ENCODE data around the gene IPO11. TPM values are rescaled to one million over a fixed set of nuclear protein-coding genes. Genes with fewer than 3 reads are reported as not detected.

IPO11 gene
- total and polyA plus RNA-seq, 2 of the 13 experiments (the other 11 are each of a cell fraction or from before 2014, with no cell fraction given): 13.9 to 24.4 TPM

DNA sequence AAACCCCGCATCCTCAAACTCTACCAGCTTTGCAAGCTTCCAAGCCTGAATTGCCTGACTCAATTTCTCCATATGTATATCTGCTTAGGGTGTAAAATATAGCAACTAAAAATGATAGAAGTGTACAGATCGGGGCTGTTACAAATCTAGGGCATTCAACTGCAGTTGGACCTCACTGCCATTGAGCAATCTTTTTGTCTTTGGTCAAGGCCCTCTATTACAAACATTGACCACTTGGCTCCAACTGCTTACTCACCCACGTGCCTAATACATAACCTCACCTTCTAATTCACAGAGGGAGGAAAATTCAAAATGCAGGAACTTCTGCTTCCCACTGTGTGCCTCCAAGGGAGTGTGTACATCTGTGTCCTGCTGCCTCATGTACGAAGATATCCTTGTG lies 176.1 kb downstream of the IPO11 start:
- no peaks in the 10 kb centered on the region for H3K27me3 ChIP-seq (ENCODE audit: control insufficient read depth in 1 of 2, insufficient read depth in 2 of 2, low read length in 2 of 2)
- no peaks in the 10 kb centered on the region for H3K79me2 ChIP-seq (ENCODE audit: insufficient read depth, low read length)
- FAIRE-seq (peak; percentile 76), ATAC-seq (peak; percentile 92), DNase-seq (ENCODE audit: low spot score) (peak; percentile 58)
- H3K4me3 ChIP-seq (replicated peaks in 1 of 3; ENCODE audit: insufficient read depth in 1 of 3, low read depth in 2 of 3, low read length in 3 of 3): no peak overlapping the region
- no peak overlapping the region for H3K4me2 ChIP-seq (ENCODE audit: low read depth, low read length)
- no TSS peak for BruUV-seq (replicated peaks)
- H2AFZ ChIP-seq (ENCODE audit: low read length): no peak overlapping the region
- no peaks in the 10 kb centered on the region for H4K20me1 ChIP-seq (ENCODE audit: insufficient read depth, low read length)
- in situ Hi-C loops (cut with HindIII; ENCODE audit: extremely low pct_ligation_motif_present, low pct_unique_long_range_greater_than_20kb): no loop called here
- H3K9me3 ChIP-seq (ENCODE audit: low read length): no peaks in the 10 kb centered on the region
- H3K4me1 ChIP-seq (ENCODE audit: insufficient read depth, low read length): peaks cover 19% of the 10 kb centered on the region
- 55% methylated on average over 4 of the region's 4 CpGs for WGBS (ENCODE audit: low lambda C conversion rate)
- CTCF ChIA-PET (ENCODE audit: low intra/inter-chr PET ratio, low total read pairs): no interaction called here
- H3K27ac ChIP-seq (ENCODE audit: extremely low read length, insufficient read depth, low read length): peak overlapping the region; percentile 30
- H3K9ac ChIP-seq (ENCODE audit: insufficient read depth, low read depth, low read length): no peak overlapping the region
- H3K36me3 ChIP-seq (replicated peaks in 1 of 2; ENCODE audit: control insufficient read depth in 1 of 2, insufficient read depth in 2 of 2, low read length in 2 of 2): peaks cover 0 to 9% of the 10 kb centered on the region in 2 experiments; a peak in 3 of 5 replicates
- POLR2A ChIA-PET: no interaction called here
- intact Hi-C loops (cut with micrococcal nuclease; ENCODE audit: unreplicated experiment): no loop called here
- TF ChIP-seq, protein P1, sequence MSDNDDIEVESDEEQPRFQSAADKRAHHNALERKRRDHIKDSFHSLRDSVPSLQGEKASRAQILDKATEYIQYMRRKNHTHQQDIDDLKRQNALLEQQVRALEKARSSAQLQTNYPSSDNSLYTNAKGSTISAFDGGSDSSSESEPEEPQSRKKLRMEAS (IDR thresholded peaks at IDR 0.05): peak; percentile 49; the same call in 1 of the 2 replicates
- no peak for TF ChIP-seq MZF1 (CRISPR knock-in tag; IDR thresholded peaks at IDR 0.05; ENCODE audit: borderline replicate concordance)
- no peak for TF ChIP-seq FOXA1 (IDR thresholded peaks at IDR 0.05)
- TF ChIP-seq FOXA1 (CRISPR knock-in tag; IDR thresholded peaks at IDR 0.05): peak; percentile 37; the same call in 1 of the 2 replicates
- TF ChIP-seq ZNF644 (CRISPR knock-in tag; IDR thresholded peaks at IDR 0.05; ENCODE audit: low read depth): peak; percentile 90
- no peak for TF ChIP-seq ZNF841 (CRISPR knock-in tag; IDR thresholded peaks at IDR 0.05; ENCODE audit: borderline replicate concordance)
- TF ChIP-seq NONO (IDR thresholded peaks at IDR 0.05): no peak
- 0 out of 2 replicates have a peak, but pooled peaks have one; percentile 46 for TF ChIP-seq NONO (CRISPR knock-in tag; conservative IDR thresholded peaks at IDR 0.05)
- no peak for TF ChIP-seq FOXP1 (IDR thresholded peaks at IDR 0.05)
- TF ChIP-seq FOXP1 (CRISPR knock-in tag; IDR thresholded peaks at IDR 0.05): peak; percentile 14; the same call in 1 of the 2 replicates
- TF ChIP-seq, protein P2, sequence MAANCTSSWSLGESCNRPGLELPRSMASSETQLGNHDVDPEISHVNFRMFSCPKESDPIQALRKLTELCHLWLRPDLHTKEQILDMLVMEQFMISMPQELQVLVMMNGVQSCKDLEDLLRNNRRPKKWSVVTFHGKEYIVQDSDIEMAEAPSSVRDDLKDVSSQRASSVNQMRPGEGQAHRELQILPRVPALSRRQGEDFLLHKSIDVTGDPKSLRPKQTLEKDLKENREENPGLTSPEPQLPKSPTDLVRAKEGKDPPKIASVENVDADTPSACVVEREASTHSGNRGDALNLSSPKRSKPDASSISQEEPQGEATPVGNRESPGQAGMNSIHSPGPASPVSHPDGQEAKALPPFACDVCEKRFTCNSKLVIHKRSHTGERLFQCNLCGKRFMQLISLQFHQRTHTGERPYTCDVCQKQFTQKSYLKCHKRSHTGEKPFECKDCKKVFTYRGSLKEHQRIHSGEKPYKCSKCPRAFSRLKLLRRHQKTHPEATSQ (CRISPR knock-in tag; IDR thresholded peaks at IDR 0.05; ENCODE audit: borderline replicate concordance): 0 out of 2 replicates have a peak, but pooled peaks have one; percentile 25
- TF ChIP-seq, protein P3, sequence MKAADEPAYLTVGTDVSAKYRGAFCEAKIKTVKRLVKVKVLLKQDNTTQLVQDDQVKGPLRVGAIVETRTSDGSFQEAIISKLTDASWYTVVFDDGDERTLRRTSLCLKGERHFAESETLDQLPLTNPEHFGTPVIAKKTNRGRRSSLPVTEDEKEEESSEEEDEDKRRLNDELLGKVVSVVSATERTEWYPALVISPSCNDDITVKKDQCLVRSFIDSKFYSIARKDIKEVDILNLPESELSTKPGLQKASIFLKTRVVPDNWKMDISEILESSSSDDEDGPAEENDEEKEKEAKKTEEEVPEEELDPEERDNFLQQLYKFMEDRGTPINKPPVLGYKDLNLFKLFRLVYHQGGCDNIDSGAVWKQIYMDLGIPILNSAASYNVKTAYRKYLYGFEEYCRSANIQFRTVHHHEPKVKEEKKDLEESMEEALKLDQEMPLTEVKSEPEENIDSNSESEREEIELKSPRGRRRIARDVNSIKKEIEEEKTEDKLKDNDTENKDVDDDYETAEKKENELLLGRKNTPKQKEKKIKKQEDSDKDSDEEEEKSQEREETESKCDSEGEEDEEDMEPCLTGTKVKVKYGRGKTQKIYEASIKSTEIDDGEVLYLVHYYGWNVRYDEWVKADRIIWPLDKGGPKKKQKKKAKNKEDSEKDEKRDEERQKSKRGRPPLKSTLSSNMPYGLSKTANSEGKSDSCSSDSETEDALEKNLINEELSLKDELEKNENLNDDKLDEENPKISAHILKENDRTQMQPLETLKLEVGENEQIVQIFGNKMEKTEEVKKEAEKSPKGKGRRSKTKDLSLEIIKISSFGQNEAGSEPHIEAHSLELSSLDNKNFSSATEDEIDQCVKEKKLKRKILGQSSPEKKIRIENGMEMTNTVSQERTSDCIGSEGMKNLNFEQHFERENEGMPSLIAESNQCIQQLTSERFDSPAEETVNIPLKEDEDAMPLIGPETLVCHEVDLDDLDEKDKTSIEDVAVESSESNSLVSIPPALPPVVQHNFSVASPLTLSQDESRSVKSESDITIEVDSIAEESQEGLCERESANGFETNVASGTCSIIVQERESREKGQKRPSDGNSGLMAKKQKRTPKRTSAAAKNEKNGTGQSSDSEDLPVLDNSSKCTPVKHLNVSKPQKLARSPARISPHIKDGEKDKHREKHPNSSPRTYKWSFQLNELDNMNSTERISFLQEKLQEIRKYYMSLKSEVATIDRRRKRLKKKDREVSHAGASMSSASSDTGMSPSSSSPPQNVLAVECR (CRISPR knock-in tag; IDR thresholded peaks at IDR 0.05; ENCODE audit: borderline replicate concordance): peak; percentile 24; the same call in 1 of the 2 replicates
- no peak for TF ChIP-seq CREB1 (IDR thresholded peaks at IDR 0.05)
- TF ChIP-seq CREB1 (CRISPR knock-in tag; IDR thresholded peaks at IDR 0.05): peak; percentile 13; the same call in 1 of the 2 replicates
- TF ChIP-seq, protein P4, sequence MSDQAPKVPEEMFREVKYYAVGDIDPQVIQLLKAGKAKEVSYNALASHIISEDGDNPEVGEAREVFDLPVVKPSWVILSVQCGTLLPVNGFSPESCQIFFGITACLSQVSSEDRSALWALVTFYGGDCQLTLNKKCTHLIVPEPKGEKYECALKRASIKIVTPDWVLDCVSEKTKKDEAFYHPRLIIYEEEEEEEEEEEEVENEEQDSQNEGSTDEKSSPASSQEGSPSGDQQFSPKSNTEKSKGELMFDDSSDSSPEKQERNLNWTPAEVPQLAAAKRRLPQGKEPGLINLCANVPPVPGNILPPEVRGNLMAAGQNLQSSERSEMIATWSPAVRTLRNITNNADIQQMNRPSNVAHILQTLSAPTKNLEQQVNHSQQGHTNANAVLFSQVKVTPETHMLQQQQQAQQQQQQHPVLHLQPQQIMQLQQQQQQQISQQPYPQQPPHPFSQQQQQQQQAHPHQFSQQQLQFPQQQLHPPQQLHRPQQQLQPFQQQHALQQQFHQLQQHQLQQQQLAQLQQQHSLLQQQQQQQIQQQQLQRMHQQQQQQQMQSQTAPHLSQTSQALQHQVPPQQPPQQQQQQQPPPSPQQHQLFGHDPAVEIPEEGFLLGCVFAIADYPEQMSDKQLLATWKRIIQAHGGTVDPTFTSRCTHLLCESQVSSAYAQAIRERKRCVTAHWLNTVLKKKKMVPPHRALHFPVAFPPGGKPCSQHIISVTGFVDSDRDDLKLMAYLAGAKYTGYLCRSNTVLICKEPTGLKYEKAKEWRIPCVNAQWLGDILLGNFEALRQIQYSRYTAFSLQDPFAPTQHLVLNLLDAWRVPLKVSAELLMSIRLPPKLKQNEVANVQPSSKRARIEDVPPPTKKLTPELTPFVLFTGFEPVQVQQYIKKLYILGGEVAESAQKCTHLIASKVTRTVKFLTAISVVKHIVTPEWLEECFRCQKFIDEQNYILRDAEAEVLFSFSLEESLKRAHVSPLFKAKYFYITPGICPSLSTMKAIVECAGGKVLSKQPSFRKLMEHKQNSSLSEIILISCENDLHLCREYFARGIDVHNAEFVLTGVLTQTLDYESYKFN (CRISPR knock-in tag; conservative IDR thresholded peaks at IDR 0.05): peak; percentile 66
- TF ChIP-seq ZNF331 (CRISPR knock-in tag; IDR thresholded peaks at IDR 0.05): peak; percentile 32; the same call in 1 of the 2 replicates
- peak; percentile 79 for TF ChIP-seq ARNTL (CRISPR knock-in tag; IDR thresholded peaks at IDR 0.05)
- no peak for TF ChIP-seq IRF2 (CRISPR knock-in tag; IDR thresholded peaks at IDR 0.05)

Data from HepG2 (cell line).